WTC11 (cell line): ENCODE data around the gene RFX5.

ENCODE experiments used
- FOXP1 ChIP-seq: sonication (generic); formaldehyde crosslinking; IDR thresholded peaks from 2 replicates; pipeline ENCODE4 v1.8.0; 2022; ENCODE audit warnings: missing genetic modification reagents, mild to moderate bottlenecking, moderate library complexity, borderline replicate concordance
- GTF2I ChIP-seq: fragments of 250-450 bp; sonication (Bioruptor Pico); conservative IDR thresholded peaks from 2 replicates; pipeline ENCODE4 v1.4.0; 2021; ENCODE audit warnings: mild to moderate bottlenecking
- JUN ChIP-seq: sonication (generic); formaldehyde crosslinking; IDR thresholded peaks from 2 replicates; pipeline ENCODE4 v1.8.0; 2023; ENCODE audit warnings: mild to moderate bottlenecking, missing genetic modification reagents
- KAT7 ChIP-seq: sonication (generic); formaldehyde crosslinking; IDR thresholded peaks from 2 replicates; pipeline ENCODE4 v1.8.1; 2023; ENCODE audit warnings: missing genetic modification reagents, mild to moderate bottlenecking, borderline replicate concordance
- SP1 ChIP-seq: sonication (generic); formaldehyde crosslinking; conservative IDR thresholded peaks from 2 replicates; pipeline ENCODE4 v1.8.1; 2022; ENCODE audit warnings: missing genetic modification reagents
- TCF7 ChIP-seq: sonication (generic); formaldehyde crosslinking; IDR thresholded peaks from 2 replicates; pipeline ENCODE4 v1.8.0; 2022; ENCODE audit warnings: mild to moderate bottlenecking, low read depth, missing genetic modification reagents, moderate library complexity
- TF ChIP-seq, protein P1 (sequence below): sonication (generic); formaldehyde crosslinking; IDR thresholded peaks from 2 replicates; pipeline ENCODE4 v1.8.1; 2022; ENCODE audit warnings: missing genetic modification reagents, borderline replicate concordance
- TF ChIP-seq, protein P2 (sequence below): sonication (generic); formaldehyde crosslinking; conservative IDR thresholded peaks from 2 replicates; pipeline ENCODE4 v1.8.1; 2022; ENCODE audit warnings: mild to moderate bottlenecking, missing genetic modification reagents
- TF ChIP-seq, protein P3 (sequence below): fragments of 200-600 bp; IDR thresholded peaks from 2 replicates; pipeline ENCODE4 v1.8.0; 2022; ENCODE audit warnings: antibody characterized with exemption
- TF ChIP-seq, protein P4 (sequence below): sonication (generic); formaldehyde crosslinking; IDR thresholded peaks from 2 replicates; pipeline ENCODE4 v1.8.0; 2023; ENCODE audit warnings: missing genetic modification reagents
- TF ChIP-seq, protein P5 (sequence below): sonication (generic); formaldehyde crosslinking; IDR thresholded peaks from 2 replicates; pipeline ENCODE4 v1.8.1; 2023; ENCODE audit warnings: mild to moderate bottlenecking, missing genetic modification reagents, moderate library complexity

DNA sequence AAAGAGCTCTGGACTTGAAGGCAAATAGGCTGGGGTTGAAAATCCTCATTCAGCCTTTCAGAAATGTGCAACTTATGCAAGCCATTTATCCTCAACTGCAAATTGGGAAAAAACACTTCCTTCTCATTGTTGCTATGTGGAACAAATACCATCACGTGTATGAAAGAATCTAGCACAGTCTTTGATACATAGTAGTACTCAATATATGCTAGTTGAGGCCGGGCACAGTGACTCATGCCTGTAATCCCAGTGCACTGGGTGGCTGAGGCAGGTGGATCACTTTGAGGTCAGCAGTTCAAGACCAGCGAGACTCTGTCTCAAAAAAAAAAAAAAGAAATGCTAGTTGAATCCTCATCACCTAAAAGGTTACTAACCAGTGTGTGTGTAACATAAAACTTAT, 28.1 kb downstream of the RFX5 start:
- TF ChIP-seq, protein P1, sequence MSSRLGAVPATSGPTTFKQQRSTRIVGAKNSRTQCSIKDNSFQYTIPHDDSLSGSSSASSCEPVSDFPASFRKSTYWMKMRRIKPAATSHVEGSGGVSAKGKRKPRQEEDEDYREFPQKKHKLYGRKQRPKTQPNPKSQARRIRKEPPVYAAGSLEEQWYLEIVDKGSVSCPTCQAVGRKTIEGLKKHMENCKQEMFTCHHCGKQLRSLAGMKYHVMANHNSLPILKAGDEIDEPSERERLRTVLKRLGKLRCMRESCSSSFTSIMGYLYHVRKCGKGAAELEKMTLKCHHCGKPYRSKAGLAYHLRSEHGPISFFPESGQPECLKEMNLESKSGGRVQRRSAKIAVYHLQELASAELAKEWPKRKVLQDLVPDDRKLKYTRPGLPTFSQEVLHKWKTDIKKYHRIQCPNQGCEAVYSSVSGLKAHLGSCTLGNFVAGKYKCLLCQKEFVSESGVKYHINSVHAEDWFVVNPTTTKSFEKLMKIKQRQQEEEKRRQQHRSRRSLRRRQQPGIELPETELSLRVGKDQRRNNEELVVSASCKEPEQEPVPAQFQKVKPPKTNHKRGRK (CRISPR knock-in tag), result no peak
- TF ChIP-seq JUN (CRISPR knock-in tag) (no peak), FOXP1 (CRISPR knock-in tag) (no peak), SP1 (no peak), KAT7 (CRISPR knock-in tag) (no peak), TCF7 (CRISPR knock-in tag) (no peak), GTF2I (CRISPR knock-in tag) (no peak)
- TF ChIP-seq, protein P2, sequence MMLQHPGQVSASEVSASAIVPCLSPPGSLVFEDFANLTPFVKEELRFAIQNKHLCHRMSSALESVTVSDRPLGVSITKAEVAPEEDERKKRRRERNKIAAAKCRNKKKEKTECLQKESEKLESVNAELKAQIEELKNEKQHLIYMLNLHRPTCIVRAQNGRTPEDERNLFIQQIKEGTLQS (CRISPR knock-in tag), result no peak
- TF ChIP-seq, protein P3, sequence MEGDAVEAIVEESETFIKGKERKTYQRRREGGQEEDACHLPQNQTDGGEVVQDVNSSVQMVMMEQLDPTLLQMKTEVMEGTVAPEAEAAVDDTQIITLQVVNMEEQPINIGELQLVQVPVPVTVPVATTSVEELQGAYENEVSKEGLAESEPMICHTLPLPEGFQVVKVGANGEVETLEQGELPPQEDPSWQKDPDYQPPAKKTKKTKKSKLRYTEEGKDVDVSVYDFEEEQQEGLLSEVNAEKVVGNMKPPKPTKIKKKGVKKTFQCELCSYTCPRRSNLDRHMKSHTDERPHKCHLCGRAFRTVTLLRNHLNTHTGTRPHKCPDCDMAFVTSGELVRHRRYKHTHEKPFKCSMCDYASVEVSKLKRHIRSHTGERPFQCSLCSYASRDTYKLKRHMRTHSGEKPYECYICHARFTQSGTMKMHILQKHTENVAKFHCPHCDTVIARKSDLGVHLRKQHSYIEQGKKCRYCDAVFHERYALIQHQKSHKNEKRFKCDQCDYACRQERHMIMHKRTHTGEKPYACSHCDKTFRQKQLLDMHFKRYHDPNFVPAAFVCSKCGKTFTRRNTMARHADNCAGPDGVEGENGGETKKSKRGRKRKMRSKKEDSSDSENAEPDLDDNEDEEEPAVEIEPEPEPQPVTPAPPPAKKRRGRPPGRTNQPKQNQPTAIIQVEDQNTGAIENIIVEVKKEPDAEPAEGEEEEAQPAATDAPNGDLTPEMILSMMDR, result no peak
- TF ChIP-seq, protein P4, sequence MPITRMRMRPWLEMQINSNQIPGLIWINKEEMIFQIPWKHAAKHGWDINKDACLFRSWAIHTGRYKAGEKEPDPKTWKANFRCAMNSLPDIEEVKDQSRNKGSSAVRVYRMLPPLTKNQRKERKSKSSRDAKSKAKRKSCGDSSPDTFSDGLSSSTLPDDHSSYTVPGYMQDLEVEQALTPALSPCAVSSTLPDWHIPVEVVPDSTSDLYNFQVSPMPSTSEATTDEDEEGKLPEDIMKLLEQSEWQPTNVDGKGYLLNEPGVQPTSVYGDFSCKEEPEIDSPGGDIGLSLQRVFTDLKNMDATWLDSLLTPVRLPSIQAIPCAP (CRISPR knock-in tag), result no peak
- TF ChIP-seq, protein P5, sequence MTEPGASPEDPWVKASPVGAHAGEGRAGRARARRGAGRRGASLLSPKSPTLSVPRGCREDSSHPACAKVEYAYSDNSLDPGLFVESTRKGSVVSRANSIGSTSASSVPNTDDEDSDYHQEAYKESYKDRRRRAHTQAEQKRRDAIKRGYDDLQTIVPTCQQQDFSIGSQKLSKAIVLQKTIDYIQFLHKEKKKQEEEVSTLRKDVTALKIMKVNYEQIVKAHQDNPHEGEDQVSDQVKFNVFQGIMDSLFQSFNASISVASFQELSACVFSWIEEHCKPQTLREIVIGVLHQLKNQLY (CRISPR knock-in tag), result no peak
